HG02759 (cell line): ENCODE measurements around the gene TENM4.
"Not testable (repeated sequence)": the region's sequence is repeated elsewhere in the genome, so short reads cannot be mapped to it uniquely, and the experiment has no call there.

Source experiments
- ATAC-seq: cut with Tn5 transposase; IDR thresholded peaks from one replicate; pipeline ENCODE4 v1.9.1; 2021; ENCODE audit warnings: mild to moderate bottlenecking, moderate library complexity; ENCODE audit not compliant: unreplicated experiment

Gene TENM4

GRCh38 chr11:79221444-79222130 lies 219.2 kb downstream of the TENM4 start:
- no peak for ATAC-seq

- no peak for ATAC-seq
Observed at GRCh38 chr11:79220171-79220570, 220.7 kb downstream of the TENM4 start.

GRCh38 chr11:79219186-79220045 lies 221.4 kb downstream of the TENM4 start:
- ATAC-seq, result no peak

GRCh38 chr11:79212741-79213190 lies 228.1 kb downstream of the TENM4 start:
- peak; percentile 34 for ATAC-seq

GRCh38 chr11:79209540-79210266 lies 231.1 kb downstream of the TENM4 start:
- no peak for ATAC-seq

- ATAC-seq, result peak; percentile 80
Observed at GRCh38 chr11:79208126-79208525, 232.7 kb downstream of the TENM4 start.

- ATAC-seq, result no peak
Observed at GRCh38 chr11:79206951-79207350, 233.9 kb downstream of the TENM4 start.

GRCh38 chr11:79205786-79206185 lies 235.0 kb downstream of the TENM4 start:
- ATAC-seq, result no peak

GRCh38 chr11:79201677-79202347 lies 239.0 kb downstream of the TENM4 start:
- ATAC-seq, result peak; percentile 61

- no peak for ATAC-seq
Observed at GRCh38 chr11:79200398-79201070, 240.3 kb downstream of the TENM4 start.

GRCh38 chr11:79199729-79200354 lies 241.0 kb downstream of the TENM4 start:
- ATAC-seq, result no peak

GRCh38 chr11:79198898-79199250 lies 242.0 kb downstream of the TENM4 start:
- no peak for ATAC-seq

GRCh38 chr11:79198203-79198897 lies 242.5 kb downstream of the TENM4 start:
- no peak for ATAC-seq

GRCh38 chr11:79196950-79197349 lies 243.9 kb downstream of the TENM4 start:
- no peak for ATAC-seq

GRCh38 chr11:79195209-79195608 lies 245.6 kb downstream of the TENM4 start:
- ATAC-seq, result no peak

- ATAC-seq, result no peak
Observed at GRCh38 chr11:79193663-79194310, 247.0 kb downstream of the TENM4 start.

- no peak for ATAC-seq
Observed at GRCh38 chr11:79192836-79193235, 248.0 kb downstream of the TENM4 start.

- not testable (repeated sequence) for ATAC-seq
Observed at GRCh38 chr11:79191716-79192115, 249.1 kb downstream of the TENM4 start.

GRCh38 chr11:79190553-79190952 lies 250.3 kb downstream of the TENM4 start:
- ATAC-seq, result not testable (repeated sequence)
